Upper lobe of left lung (tissue), 4 donors: ENCODE data around the gene NAGLU.

Experiments
- EP300 ChIP-seq, 4 donors: sonication (generic); formaldehyde crosslinking; IDR thresholded peaks; one replicate each; pipeline ENCODE4 v1.5.1; 2017; ENCODE audit warnings: antibody characterized with exemption in 4 of 4, control low read depth in 2 of 4
- POLR2A ChIP-seq, 4 donors: fragments of 450-650 bp; IDR thresholded peaks; one replicate each; pipeline ENCODE4 v1.5.1; 2016 to 2017; ENCODE audit warnings: antibody characterized with exemption in 4 of 4, mild to moderate bottlenecking in 2 of 4
- POLR2AphosphoS5 ChIP-seq, 2 donors: sonication (generic); formaldehyde crosslinking; IDR thresholded peaks; one replicate each; pipeline ENCODE4 v1.5.1; 2017; ENCODE audit warnings: antibody characterized with exemption in 2 of 2
- TF ChIP-seq, protein P1 (sequence below), 6 experiments: fragments of 450-650 bp in 4 of 6; fragments of 200-600 bp in 2 of 6; sonication (generic) in 2 of 6; IDR thresholded peaks; one replicate each; pipeline ENCODE4 v1.5.1; 2016 to 2019; ENCODE audit warnings: antibody characterized with exemption in 6 of 6

DNA sequence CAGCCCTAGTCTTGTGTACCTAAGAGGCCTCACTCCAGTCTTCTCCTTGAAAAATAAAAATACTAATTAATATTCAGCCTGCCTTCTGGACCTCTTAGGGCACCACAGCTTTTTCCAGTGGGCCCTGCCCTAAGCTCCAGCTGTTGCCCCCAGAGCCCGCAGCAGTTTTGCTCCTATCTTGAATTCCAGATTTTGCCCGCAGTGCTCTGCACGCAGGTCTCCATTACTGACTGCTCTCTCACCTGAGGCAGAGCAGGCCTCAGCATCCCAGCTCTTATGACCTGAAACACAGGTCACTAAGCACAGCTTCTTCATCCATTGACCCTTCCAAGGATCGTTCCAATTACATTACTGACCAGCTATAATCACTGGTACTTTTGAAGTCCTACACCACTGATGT is 28.4 kb upstream of the NAGLU start:
- TF ChIP-seq, protein P1, sequence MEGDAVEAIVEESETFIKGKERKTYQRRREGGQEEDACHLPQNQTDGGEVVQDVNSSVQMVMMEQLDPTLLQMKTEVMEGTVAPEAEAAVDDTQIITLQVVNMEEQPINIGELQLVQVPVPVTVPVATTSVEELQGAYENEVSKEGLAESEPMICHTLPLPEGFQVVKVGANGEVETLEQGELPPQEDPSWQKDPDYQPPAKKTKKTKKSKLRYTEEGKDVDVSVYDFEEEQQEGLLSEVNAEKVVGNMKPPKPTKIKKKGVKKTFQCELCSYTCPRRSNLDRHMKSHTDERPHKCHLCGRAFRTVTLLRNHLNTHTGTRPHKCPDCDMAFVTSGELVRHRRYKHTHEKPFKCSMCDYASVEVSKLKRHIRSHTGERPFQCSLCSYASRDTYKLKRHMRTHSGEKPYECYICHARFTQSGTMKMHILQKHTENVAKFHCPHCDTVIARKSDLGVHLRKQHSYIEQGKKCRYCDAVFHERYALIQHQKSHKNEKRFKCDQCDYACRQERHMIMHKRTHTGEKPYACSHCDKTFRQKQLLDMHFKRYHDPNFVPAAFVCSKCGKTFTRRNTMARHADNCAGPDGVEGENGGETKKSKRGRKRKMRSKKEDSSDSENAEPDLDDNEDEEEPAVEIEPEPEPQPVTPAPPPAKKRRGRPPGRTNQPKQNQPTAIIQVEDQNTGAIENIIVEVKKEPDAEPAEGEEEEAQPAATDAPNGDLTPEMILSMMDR (IDR thresholded peaks at IDR 0.05): no peak
- TF ChIP-seq EP300 (IDR thresholded peaks at IDR 0.05): no peak
- no peak for TF ChIP-seq POLR2A (IDR thresholded peaks at IDR 0.05)
- no peak for TF ChIP-seq POLR2AphosphoS5 (IDR thresholded peaks at IDR 0.05)
